ENCODE measurements around the gene DPP10.

DNA sequence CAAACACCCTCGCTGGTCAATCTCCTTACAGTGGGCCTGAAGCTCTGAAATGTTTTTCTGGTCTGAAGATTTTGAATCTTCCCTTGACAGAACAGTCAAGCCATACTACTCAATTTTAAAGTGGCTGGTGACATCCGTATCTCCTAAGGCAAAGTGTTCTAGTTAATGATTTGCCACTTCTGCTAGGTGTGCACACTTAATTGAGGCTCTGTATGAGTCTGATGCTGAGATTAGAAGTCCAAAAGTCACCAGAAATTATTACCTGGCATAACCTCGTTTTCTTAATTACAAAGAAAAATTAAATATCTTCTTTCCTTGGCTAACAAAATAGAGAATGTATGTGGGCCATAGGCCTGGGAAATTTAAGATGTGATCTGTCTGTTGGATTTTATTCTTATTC lies 104.1 kb downstream of the DPP10 start:
- TF ChIP-seq, protein P1, sequence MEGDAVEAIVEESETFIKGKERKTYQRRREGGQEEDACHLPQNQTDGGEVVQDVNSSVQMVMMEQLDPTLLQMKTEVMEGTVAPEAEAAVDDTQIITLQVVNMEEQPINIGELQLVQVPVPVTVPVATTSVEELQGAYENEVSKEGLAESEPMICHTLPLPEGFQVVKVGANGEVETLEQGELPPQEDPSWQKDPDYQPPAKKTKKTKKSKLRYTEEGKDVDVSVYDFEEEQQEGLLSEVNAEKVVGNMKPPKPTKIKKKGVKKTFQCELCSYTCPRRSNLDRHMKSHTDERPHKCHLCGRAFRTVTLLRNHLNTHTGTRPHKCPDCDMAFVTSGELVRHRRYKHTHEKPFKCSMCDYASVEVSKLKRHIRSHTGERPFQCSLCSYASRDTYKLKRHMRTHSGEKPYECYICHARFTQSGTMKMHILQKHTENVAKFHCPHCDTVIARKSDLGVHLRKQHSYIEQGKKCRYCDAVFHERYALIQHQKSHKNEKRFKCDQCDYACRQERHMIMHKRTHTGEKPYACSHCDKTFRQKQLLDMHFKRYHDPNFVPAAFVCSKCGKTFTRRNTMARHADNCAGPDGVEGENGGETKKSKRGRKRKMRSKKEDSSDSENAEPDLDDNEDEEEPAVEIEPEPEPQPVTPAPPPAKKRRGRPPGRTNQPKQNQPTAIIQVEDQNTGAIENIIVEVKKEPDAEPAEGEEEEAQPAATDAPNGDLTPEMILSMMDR (IDR thresholded peaks at IDR 0.05): no peak
- no peak for TF ChIP-seq POLR2A (IDR thresholded peaks at IDR 0.05)

Measured in body of pancreas (tissue), 4 donors.